ENCODE data around the gene USP17L29.
A peak's percentile ranks its signal among the peaks of the same experiment; 100 is the strongest.
"Not testable (repeated sequence)": the region's sequence is repeated elsewhere in the genome, so short reads cannot be mapped to it uniquely, and the experiment has no call there.

The USP17L29 gene

GRCh38 chr4:9353338-9353737, at the start of gene USP17L29:
Gene USP17L29, plus strand, starts transcription at chr4:9353638. Its CDS starts 0 bp downstream, at chr4:9353638.
- DNase-seq (ENCODE audit: low read depth in 2 of 2) = not testable (repeated sequence)

DNA sequence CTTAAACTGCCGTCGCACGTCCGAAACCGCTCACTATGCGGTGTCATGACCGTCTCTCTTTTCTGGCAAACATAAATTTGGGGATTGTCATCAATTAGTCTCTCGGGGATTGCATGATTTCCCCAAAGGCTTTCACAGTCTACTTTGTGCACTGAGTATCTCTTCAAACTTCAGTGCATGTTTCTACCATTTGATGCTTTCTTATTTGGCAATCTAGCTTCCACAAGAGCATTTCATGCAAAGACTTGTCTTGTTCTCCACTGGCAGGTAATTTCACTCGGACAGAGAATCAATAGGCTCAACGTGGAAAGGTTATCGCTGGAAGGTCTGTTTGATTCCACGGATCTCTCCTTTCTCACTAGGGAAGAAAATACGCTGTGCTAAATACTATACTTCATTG, 29.2 kb upstream of the USP17L29 start:
- not testable (repeated sequence) for DNase-seq (ENCODE audit: low read depth in 2 of 2)

DNA sequence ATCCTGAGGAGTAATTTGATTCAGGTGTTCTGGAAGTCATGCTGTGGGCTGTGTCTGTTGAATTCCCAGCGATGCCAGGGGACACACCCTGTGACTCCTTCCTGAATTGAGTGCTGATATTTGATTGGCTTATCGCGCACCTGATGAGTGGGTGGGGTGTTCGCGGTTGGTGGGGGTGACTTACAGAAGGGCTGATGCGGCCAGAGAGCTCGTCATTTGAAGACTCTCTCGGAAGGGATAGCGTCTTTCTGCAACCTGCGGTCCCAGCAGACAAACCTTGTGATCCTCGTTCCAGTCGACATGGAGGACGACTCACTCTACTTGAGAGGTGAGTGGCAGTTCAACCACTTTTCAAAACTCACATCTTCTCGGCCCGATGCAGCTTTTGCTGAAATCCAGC, 28.6 kb upstream of the USP17L29 start, which contains the start of gene USP17L24:
USP17L24 (plus strand) TSS at position 301 of the 400 bp plus-strand sequence; CDS start at position 301, 0 bp downstream.
- DNase-seq (ENCODE audit: low read depth in 2 of 2) = not testable (repeated sequence)

GRCh38 chr4:9329611-9330010, 23.8 kb upstream of the USP17L29 start, which contains the start of gene USP17L25:
Gene USP17L25, plus strand, starts transcription at chr4:9329911. Its CDS starts 0 bp downstream, at chr4:9329911.
- not testable (repeated sequence) for DNase-seq (ENCODE audit: low read depth in 2 of 2)

DNA sequence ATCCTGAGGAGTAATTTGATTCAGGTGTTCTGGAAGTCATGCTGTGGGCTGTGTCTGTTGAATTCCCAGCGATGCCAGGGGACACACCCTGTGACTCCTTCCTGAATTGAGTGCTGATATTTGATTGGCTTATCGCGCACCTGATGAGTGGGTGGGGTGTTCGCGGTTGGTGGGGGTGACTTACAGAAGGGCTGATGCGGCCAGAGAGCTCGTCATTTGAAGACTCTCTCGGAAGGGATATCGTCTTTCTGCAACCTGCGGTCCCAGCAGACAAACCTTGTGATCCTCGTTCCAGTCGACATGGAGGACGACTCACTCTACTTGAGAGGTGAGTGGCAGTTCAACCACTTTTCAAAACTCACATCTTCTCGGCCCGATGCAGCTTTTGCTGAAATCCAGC, 19.1 kb upstream of the USP17L29 start, which contains the start of gene USP17L26:
USP17L26 (plus strand) TSS at position 301 of the 400 bp plus-strand sequence; CDS start at position 301, 0 bp downstream.
- DNase-seq (ENCODE audit: low read depth in 2 of 2) = not testable (repeated sequence)

DNA sequence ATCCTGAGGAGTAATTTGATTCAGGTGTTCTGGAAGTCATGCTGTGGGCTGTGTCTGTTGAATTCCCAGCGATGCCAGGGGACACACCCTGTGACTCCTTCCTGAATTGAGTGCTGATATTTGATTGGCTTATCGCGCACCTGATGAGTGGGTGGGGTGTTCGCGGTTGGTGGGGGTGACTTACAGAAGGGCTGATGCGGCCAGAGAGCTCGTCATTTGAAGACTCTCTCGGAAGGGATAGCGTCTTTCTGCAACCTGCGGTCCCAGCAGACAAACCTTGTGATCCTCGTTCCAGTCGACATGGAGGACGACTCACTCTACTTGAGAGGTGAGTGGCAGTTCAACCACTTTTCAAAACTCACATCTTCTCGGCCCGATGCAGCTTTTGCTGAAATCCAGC, 14.3 kb upstream of the USP17L29 start, which contains the start of gene USP17L5:
USP17L5 (plus strand) TSS at position 301 of the 400 bp plus-strand sequence; CDS start at position 301, 0 bp downstream.
- DNase-seq (ENCODE audit: low read depth in 2 of 2) = not testable (repeated sequence)

GRCh38 chr4:9343848-9344247, 9.6 kb upstream of the USP17L29 start, which contains the start of gene USP17L27:
Gene USP17L27, plus strand, starts transcription at chr4:9344148. Its CDS starts 0 bp downstream, at chr4:9344148.
- DNase-seq (ENCODE audit: low read depth in 2 of 2) = not testable (repeated sequence)

DNA sequence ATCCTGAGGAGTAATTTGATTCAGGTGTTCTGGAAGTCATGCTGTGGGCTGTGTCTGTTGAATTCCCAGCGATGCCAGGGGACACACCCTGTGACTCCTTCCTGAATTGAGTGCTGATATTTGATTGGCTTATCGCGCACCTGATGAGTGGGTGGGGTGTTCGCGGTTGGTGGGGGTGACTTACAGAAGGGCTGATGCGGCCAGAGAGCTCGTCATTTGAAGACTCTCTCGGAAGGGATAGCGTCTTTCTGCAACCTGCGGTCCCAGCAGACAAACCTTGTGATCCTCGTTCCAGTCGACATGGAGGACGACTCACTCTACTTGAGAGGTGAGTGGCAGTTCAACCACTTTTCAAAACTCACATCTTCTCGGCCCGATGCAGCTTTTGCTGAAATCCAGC, 4.8 kb upstream of the USP17L29 start, which contains the start of gene USP17L28:
USP17L28 (plus strand) TSS at position 301 of the 400 bp plus-strand sequence; CDS start at position 301, 0 bp downstream.
- DNase-seq (ENCODE audit: low read depth in 2 of 2) = not testable (repeated sequence)

DNA sequence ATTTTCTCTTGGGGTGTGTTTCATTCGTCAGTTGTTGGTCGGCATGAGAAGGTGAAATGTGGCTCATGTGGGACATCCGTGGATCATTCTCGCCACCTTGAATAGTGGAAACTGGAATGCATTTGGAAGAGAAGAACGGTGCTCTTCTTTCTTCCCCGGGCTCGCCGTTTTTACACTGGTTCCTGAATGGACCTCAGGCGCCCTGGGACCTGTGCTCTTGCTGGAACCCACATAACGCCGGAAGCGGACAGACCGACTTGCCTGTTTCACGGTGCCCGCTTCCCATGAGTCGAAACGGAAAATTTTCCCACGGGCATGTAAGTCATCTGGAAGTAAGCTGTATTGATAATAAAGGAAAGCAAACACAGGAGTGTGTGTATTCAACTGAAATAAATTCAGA, 2.6 kb upstream of the USP17L29 start:
- not testable (repeated sequence) for DNase-seq (ENCODE audit: low read depth in 2 of 2)

DNA sequence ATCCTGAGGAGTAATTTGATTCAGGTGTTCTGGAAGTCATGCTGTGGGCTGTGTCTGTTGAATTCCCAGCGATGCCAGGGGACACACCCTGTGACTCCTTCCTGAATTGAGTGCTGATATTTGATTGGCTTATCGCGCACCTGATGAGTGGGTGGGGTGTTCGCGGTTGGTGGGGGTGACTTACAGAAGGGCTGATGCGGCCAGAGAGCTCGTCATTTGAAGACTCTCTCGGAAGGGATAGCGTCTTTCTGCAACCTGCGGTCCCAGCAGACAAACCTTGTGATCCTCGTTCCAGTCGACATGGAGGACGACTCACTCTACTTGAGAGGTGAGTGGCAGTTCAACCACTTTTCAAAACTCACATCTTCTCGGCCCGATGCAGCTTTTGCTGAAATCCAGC, 9.4 kb downstream of the USP17L29 start, which contains the start of gene USP17L30:
USP17L30 (plus strand) TSS at position 301 of the 400 bp plus-strand sequence; CDS start at position 301, 0 bp downstream.
- not testable (repeated sequence) for DNase-seq (ENCODE audit: low read depth in 2 of 2)

- DNase-seq (ENCODE audit: low read depth in 2 of 2) = not testable (repeated sequence)
Observed at GRCh38 chr4:9379881-9380280, 26.4 kb downstream of the USP17L29 start.

GRCh38 chr4:9381012-9381534, 27.6 kb downstream of the USP17L29 start:
- DNase-seq (ENCODE audit: low read depth in 2 of 2) = peak in 1 of 2 donors; percentile 40

DNA sequence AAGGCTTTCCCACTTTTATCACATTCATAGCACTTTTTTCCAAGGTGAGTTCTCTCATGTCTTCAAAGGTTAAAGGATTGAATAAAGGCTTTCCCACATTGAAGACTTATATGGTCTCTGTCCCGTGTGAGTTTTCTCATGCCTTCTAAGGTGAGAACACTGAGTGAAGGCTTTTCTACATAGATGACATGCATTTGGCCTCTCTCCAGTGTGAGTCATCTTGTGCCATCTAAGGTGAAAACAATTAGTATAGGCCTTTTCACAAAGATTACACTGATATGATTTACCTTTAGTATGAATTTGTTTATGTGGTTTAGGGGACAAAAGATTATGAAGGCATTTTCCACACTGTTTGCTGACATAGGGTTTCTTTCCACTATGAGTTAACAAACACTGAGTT, 30.7 kb downstream of the USP17L29 start:
- DNase-seq (ENCODE audit: low read depth in 2 of 2) = no peak

GRCh38 chr4:9389001-9389400, 35.6 kb downstream of the USP17L29 start:
- DNase-seq (ENCODE audit: low read depth in 2 of 2) = not testable (repeated sequence)

Data from activated CD4-positive, alpha-beta T cell treated with anti-CD3 and anti-CD28 coated beads for 24 hours (primary cell).